ENCODE data around the gene PLXNC1.

Gene PLXNC1

DNA sequence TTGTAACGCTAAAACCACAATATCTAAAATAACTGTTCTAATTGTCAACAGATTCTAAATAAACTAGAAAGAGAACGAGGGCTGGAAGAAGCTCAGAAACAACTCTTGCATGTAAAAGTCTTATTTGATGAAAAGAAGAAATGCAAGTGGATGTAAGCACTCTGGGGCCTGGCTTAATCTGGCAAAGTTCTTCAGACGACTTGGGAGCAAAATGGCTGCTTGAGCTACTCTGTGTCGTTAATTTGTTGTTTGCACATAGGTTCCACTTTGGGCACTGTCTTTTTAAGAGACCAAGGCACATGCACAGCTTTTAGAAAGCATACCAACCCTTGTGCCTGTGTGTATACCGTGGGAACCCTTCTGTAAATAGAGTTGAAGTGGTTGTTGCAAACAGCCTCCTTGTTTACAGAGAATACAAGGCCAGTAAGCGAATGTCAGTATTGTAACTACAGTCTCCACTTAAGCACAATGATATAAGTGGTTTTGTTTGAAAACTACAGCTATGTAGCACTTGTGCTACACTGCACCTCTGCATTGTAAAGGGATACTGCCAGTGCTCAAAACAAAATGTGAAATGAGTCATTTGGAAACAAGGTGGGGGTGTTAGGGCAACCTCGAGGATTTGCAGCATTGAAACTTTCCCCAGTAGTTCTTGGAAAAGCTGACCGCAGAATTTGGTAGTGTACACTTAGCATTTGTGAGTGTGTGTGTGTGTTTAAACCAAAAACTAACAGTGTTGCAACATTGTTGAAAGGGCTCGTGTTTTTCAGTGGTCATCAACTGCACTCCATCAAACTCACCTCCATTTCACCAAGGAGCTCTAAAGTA lies 157.0 kb downstream of the PLXNC1 start:
- Histone ChIP-seq H3K36me3 (replicated peaks; ENCODE audit: insufficient read depth, low read length) (peaks cover 46% of the 10 kb centered on the region), H3K4me1 (ENCODE audit: low read length) (peaks cover 44% of the 10 kb centered on the region)
- no peak for TF ChIP-seq EZH2 (optimal IDR thresholded peaks at IDR 0.05; ENCODE audit: low read depth, low read length)
- no peak for TF ChIP-seq EZH2phosphoT487 (IDR thresholded peaks at IDR 0.05; ENCODE audit: low read length)
- TF ChIP-seq CTCF (IDR thresholded peaks at IDR 0.05; ENCODE audit: low read length) = no peak

DNA sequence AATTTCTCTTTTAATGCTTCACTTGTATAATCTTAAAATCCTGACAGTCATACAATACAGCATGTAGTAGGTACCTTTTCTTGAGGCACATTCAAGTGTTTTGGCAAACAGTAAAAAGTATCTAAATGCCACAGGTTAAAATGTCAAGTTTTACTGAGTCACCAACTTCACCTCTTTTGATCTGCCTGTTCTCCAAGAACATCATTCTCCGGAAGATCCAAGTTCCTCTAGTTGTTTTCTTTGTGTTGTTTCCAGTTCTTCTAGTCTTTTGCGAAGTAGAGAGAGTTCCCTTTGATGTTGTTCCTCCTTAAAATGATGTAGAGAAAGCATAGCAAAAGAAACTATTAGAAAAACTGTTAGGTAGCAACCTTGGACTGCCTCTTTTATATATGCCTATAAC lies 160.2 kb downstream of the PLXNC1 start:
- Histone ChIP-seq H3K9me2 (replicated peaks; ENCODE audit: insufficient read depth, low read length) (no peaks in the 10 kb centered on the region), H3K9ac (ENCODE audit: low read length) (no peak overlapping the region; the same call in 1 of the 2 replicates)
- TF ChIP-seq CTCF (IDR thresholded peaks at IDR 0.05; ENCODE audit: low read length) (no peak), EZH2phosphoT487 (IDR thresholded peaks at IDR 0.05; ENCODE audit: low read length) (no peak), EZH2 (optimal IDR thresholded peaks at IDR 0.05; ENCODE audit: low read depth, low read length) (no peak)

More for the DNA sequence above, 157.0 kb downstream of the PLXNC1 start:
- H3F3A ChIP-seq (ENCODE audit: insufficient read depth, low read length) = peaks cover 29% of the 10 kb centered on the region
- H3K4me3 ChIP-seq (ENCODE audit: low read length) = no peak overlapping the region
- H3K79me2 ChIP-seq (ENCODE audit: low read length) = peaks cover 12% of the 10 kb centered on the region
- no peaks in the 10 kb centered on the region for H4K20me1 ChIP-seq (ENCODE audit: insufficient read depth, low read length)
- H2AFZ ChIP-seq (ENCODE audit: low read length) = no peak overlapping the region
- H3K9ac ChIP-seq (ENCODE audit: low read length) = no peak overlapping the region
- DNase-seq = no peak
- no peaks in the 10 kb centered on the region for H3K27me3 ChIP-seq (replicated peaks; ENCODE audit: insufficient read depth, low read length)
- no peaks in the 10 kb centered on the region for H3K9me3 ChIP-seq (replicated peaks; ENCODE audit: insufficient read depth, low read length)
- H3K4me2 ChIP-seq (ENCODE audit: low read depth, low read length) = no peak overlapping the region
- no peak overlapping the region for H3K27ac ChIP-seq (ENCODE audit: low read length)
- H3K9me2 ChIP-seq (replicated peaks; ENCODE audit: insufficient read depth, low read length) = no peaks in the 10 kb centered on the region

GRCh38 chr12:94309373-94309772 lies 161.0 kb downstream of the PLXNC1 start:
- DNase-seq = no peak

More for the DNA sequence above, 160.2 kb downstream of the PLXNC1 start:
- Histone ChIP-seq H4K20me1 (ENCODE audit: insufficient read depth, low read length) (no peaks in the 10 kb centered on the region), H3K4me1 (ENCODE audit: low read length) (peaks cover 44% of the 10 kb centered on the region), H3K9me3 (replicated peaks; ENCODE audit: insufficient read depth, low read length) (no peaks in the 10 kb centered on the region), H3K4me2 (ENCODE audit: low read depth, low read length) (peak overlapping the region; percentile 36; the same call in 1 of the 2 replicates), H3K27ac (ENCODE audit: low read length) (peak overlapping the region; percentile 57), H3F3A (ENCODE audit: insufficient read depth, low read length) (peaks cover 40% of the 10 kb centered on the region), H3K79me2 (ENCODE audit: low read length) (peaks cover 12% of the 10 kb centered on the region), H3K4me3 (ENCODE audit: low read length) (no peak overlapping the region; the same call in 1 of the 2 replicates), H3K36me3 (replicated peaks; ENCODE audit: insufficient read depth, low read length) (peaks cover 25% of the 10 kb centered on the region), H2AFZ (ENCODE audit: low read length) (no peak overlapping the region), H3K27me3 (replicated peaks; ENCODE audit: insufficient read depth, low read length) (no peaks in the 10 kb centered on the region)
- no peak for DNase-seq

More at GRCh38 chr12:94309373-94309772, 161.0 kb downstream of the PLXNC1 start:
- no peak overlapping the region for H3K4me3 ChIP-seq (ENCODE audit: low read length)
- no peaks in the 10 kb centered on the region for H3K27me3 ChIP-seq (replicated peaks; ENCODE audit: insufficient read depth, low read length)
- peaks cover 44% of the 10 kb centered on the region for H3K4me1 ChIP-seq (ENCODE audit: low read length)
- peak overlapping the region; percentile 36 for H3K4me2 ChIP-seq (ENCODE audit: low read depth, low read length)
- no peak overlapping the region for H2AFZ ChIP-seq (ENCODE audit: low read length)
- H3F3A ChIP-seq (ENCODE audit: insufficient read depth, low read length) = peaks cover 42% of the 10 kb centered on the region
- H3K36me3 ChIP-seq (replicated peaks; ENCODE audit: insufficient read depth, low read length) = peaks cover 17% of the 10 kb centered on the region
- peak overlapping the region; percentile 57; the same call in 1 of the 2 replicates for H3K27ac ChIP-seq (ENCODE audit: low read length)
- H3K9ac ChIP-seq (ENCODE audit: low read length) = no peak overlapping the region
- no peaks in the 10 kb centered on the region for H3K9me3 ChIP-seq (replicated peaks; ENCODE audit: insufficient read depth, low read length)
- TF ChIP-seq EZH2 (optimal IDR thresholded peaks at IDR 0.05; ENCODE audit: low read depth, low read length) (no peak), CTCF (IDR thresholded peaks at IDR 0.05; ENCODE audit: low read length) (no peak), EZH2phosphoT487 (IDR thresholded peaks at IDR 0.05; ENCODE audit: low read length) (no peak)
- H3K9me2 ChIP-seq (replicated peaks; ENCODE audit: insufficient read depth, low read length) = no peaks in the 10 kb centered on the region
- peaks cover 7% of the 10 kb centered on the region for H3K79me2 ChIP-seq (ENCODE audit: low read length)
- no peaks in the 10 kb centered on the region for H4K20me1 ChIP-seq (ENCODE audit: insufficient read depth, low read length)

All from MM.1S (cell line).